H1 (cell line): ENCODE measurements around the gene COL10A1. TPM values are rescaled to one million over a fixed set of nuclear protein-coding genes. Genes with fewer than 3 reads are reported as not detected.

Source experiments
- CTCF ChIA-PET: fragments of 300-600 bp; sonication (Branson Sonifier 250); formaldehyde crosslinking; loops from one replicate; lab custom pipeline; 2021; ENCODE audit not compliant: partially characterized antibody; lab: Charles Lee
- POLR2A ChIA-PET: fragments of 300-600 bp; sonication (Branson Sonifier 250); formaldehyde crosslinking; loops from one replicate; lab custom pipeline; 2021; ENCODE audit warnings: inconsistent platforms; ENCODE audit not compliant: partially characterized antibody; lab: Charles Lee
- DNase-seq, 2 experiments: peaks; one replicate each; pipeline versions ENCODE4 v3.0.0 to v3.0.0-alpha.2; 2010 to 2022; ENCODE audit warnings: low spot score in 2 of 2, low read depth in 1 of 2, mixed read lengths in 1 of 2
- FAIRE-seq: peaks from 2 replicates; lab custom pipeline; 2011; peaks lifted over from hg19 to GRCh38; lab: Jason Lieb, UNC
- H2AFZ ChIP-seq: 2 replicates; pipeline ENCODE4 v1.8.1; 2012; ENCODE audit warnings: low read length, inconsistent platforms
- H2AK5ac ChIP-seq: 2 replicates; pipeline ENCODE4 v1.6.1; 2013; ENCODE audit warnings: low read depth, low read length
- H2BK120ac ChIP-seq: replicated peaks from 2 replicates; pipeline ENCODE3; 2013; ENCODE audit warnings: low read depth, low read length, inconsistent platforms
- H2BK12ac ChIP-seq: 2 replicates; pipeline ENCODE4 v1.6.1; 2013; ENCODE audit warnings: low read depth, low read length
- H2BK15ac ChIP-seq: 2 replicates; pipeline ENCODE4 v1.6.1; 2013; ENCODE audit warnings: low read length
- H2BK20ac ChIP-seq: 2 replicates; pipeline ENCODE4 v1.6.1; 2013; ENCODE audit warnings: low read length
- H2BK5ac ChIP-seq: 2 replicates; pipeline ENCODE4 v1.6.1; 2013; ENCODE audit warnings: low read depth, low read length
- H3K14ac ChIP-seq: 2 replicates; pipeline ENCODE4 v1.6.1; 2013; ENCODE audit warnings: inconsistent platforms; ENCODE audit not compliant: insufficient read length
- H3K18ac ChIP-seq: 2 replicates; pipeline ENCODE4 v1.6.1; 2013; ENCODE audit warnings: low read length; ENCODE audit errors: extremely low read depth
- H3K23ac ChIP-seq: 2 replicates; pipeline ENCODE4 v1.6.1; 2013; ENCODE audit warnings: inconsistent platforms; ENCODE audit not compliant: insufficient read length
- H3K23me2 ChIP-seq: 2 replicates; pipeline ENCODE4 v1.6.1; 2013; ENCODE audit warnings: low read depth, low read length
- H3K27ac ChIP-seq: 2 replicates; pipeline ENCODE4 v1.6.1; 2011; ENCODE audit warnings: low read depth, low read length, inconsistent platforms
- H3K27me3 ChIP-seq, 4 experiments: replicated peaks in 1 of 4; 1 replicate in 1 of 4; 2 replicates in 3 of 4; pipeline versions ENCODE4 v1.6.1 to v1.8.1; 2011 to 2013; ENCODE audit warnings: low read length in 3 of 4, mild to moderate bottlenecking in 3 of 4, inconsistent platforms in 2 of 4, mixed read lengths in 2 of 4, moderate library complexity in 1 of 4; ENCODE audit not compliant: control insufficient read depth in 3 of 4, insufficient read depth in 3 of 4; ENCODE audit errors: extremely low read depth in 1 of 4
- H3K36me3 ChIP-seq, 4 experiments: 2 replicates each; pipeline versions ENCODE4 v1.6.1 to v1.8.1; 2011 to 2013; ENCODE audit warnings: mild to moderate bottlenecking in 4 of 4, low read length in 3 of 4, moderate library complexity in 2 of 4, control low read depth in 1 of 4, inconsistent platforms in 1 of 4; ENCODE audit not compliant: insufficient read depth in 4 of 4, control insufficient read depth in 2 of 4
- H3K4ac ChIP-seq: replicated peaks from 2 replicates; pipeline ENCODE3; 2013; ENCODE audit warnings: low read length, low read depth, mixed read lengths, inconsistent platforms; ENCODE audit not compliant: insufficient read length
- H3K4me1 ChIP-seq, 4 experiments: replicated peaks in 1 of 4; 1 replicate in 1 of 4; 2 replicates in 3 of 4; pipeline versions ENCODE4 v1.6.1 to v1.8.1; 2011 to 2013; ENCODE audit warnings: low read length in 3 of 4, inconsistent platforms in 2 of 4, mixed read lengths in 1 of 4; ENCODE audit not compliant: insufficient read depth in 4 of 4, control insufficient read depth in 3 of 4
- H3K4me2 ChIP-seq, 2 experiments: 2 replicates each; pipeline versions ENCODE4 v1.6.1 to v1.8.1; 2011 to 2013; ENCODE audit warnings: low read depth in 2 of 2, low read length in 2 of 2, control low read depth in 1 of 2, inconsistent platforms in 1 of 2, mild to moderate bottlenecking in 1 of 2; ENCODE audit not compliant: insufficient read depth in 1 of 2
- H3K4me3 ChIP-seq, 4 experiments: fragments of 200-600, 300-600 bp in 1 of 4; sonication (generic), shearing (Covaris generic), sonication (Bioruptor Twin) in 1 of 4; 2 replicates each; pipeline versions ENCODE4 v1.5.1 to v1.8.1; 2011 to 2016; ENCODE audit warnings: low read length in 4 of 4, low read depth in 3 of 4, control low read depth in 2 of 4, inconsistent platforms in 2 of 4, mild to moderate bottlenecking in 2 of 4, mixed read lengths in 1 of 4, moderate library complexity in 1 of 4; ENCODE audit not compliant: insufficient read depth in 2 of 4; ENCODE audit errors: extremely low read depth in 1 of 4
- H3K56ac ChIP-seq: replicated peaks from 2 replicates; pipeline ENCODE3; 2013; ENCODE audit warnings: low read depth, mild to moderate bottlenecking, mixed read lengths, low read length, inconsistent platforms; ENCODE audit not compliant: insufficient read length
- H3K79me1 ChIP-seq: 2 replicates; pipeline ENCODE4 v1.6.1; 2013; ENCODE audit warnings: low read depth, low read length, control low read depth
- H3K79me2 ChIP-seq, 2 experiments: 2 replicates each; pipeline versions ENCODE4 v1.6.1 to v1.8.1; 2012 to 2013; ENCODE audit warnings: low read length in 2 of 2, mild to moderate bottlenecking in 2 of 2, inconsistent platforms in 1 of 2; ENCODE audit not compliant: insufficient read depth in 2 of 2, control insufficient read depth in 1 of 2
- H3K9ac ChIP-seq, 4 experiments: replicated peaks in 1 of 4; 1 replicate in 1 of 4; 2 replicates in 3 of 4; pipeline versions ENCODE4 v1.6.1 to v1.8.1; 2011 to 2013; ENCODE audit warnings: low read depth in 3 of 4, low read length in 3 of 4, control low read depth in 2 of 4, mild to moderate bottlenecking in 2 of 4, moderate library complexity in 2 of 4, inconsistent platforms in 1 of 4; ENCODE audit errors: extremely low read depth in 1 of 4
- H3K9me3 ChIP-seq, 2 experiments: 2 replicates each; pipeline versions ENCODE4 v1.6.1 to v1.8.1; 2012 to 2013; ENCODE audit warnings: mild to moderate bottlenecking in 2 of 2, moderate library complexity in 2 of 2, control low read depth in 1 of 2, inconsistent platforms in 1 of 2, low read depth in 1 of 2, low read length in 1 of 2, mixed read lengths in 1 of 2; ENCODE audit not compliant: insufficient read depth in 2 of 2
- H4K20me1 ChIP-seq, 2 experiments: replicated peaks in 1 of 2; 2 replicates each; pipeline versions ENCODE3 to v1.8.1; 2011 to 2013; ENCODE audit warnings: inconsistent platforms in 2 of 2, low read length in 2 of 2, mild to moderate bottlenecking in 1 of 2; ENCODE audit not compliant: insufficient read depth in 2 of 2, control insufficient read depth in 1 of 2
- H4K5ac ChIP-seq: 2 replicates; pipeline ENCODE4 v1.6.1; 2013; ENCODE audit warnings: low read length, low read depth, mixed read lengths, inconsistent platforms; ENCODE audit not compliant: insufficient read length
- H4K8ac ChIP-seq: 2 replicates; pipeline ENCODE4 v1.8.0; 2013; ENCODE audit warnings: mild to moderate bottlenecking, moderate library complexity, low read length, inconsistent platforms; ENCODE audit not compliant: insufficient read depth; ENCODE audit errors: extremely low read depth
- H4K91ac ChIP-seq: replicated peaks from 2 replicates; pipeline ENCODE3; 2013; ENCODE audit warnings: low read length, mixed read lengths, inconsistent platforms; ENCODE audit not compliant: insufficient read length
- ATF2 ChIP-seq: IDR thresholded peaks from 2 replicates; pipeline ENCODE4 v1.6.1; 2012; ENCODE audit warnings: low read length, inconsistent platforms
- CHD2 ChIP-seq: IDR thresholded peaks from 2 replicates; pipeline ENCODE4 v1.6.1; 2012; ENCODE audit warnings: low read length, improper control_type of control experiment
- CTBP2 ChIP-seq: IDR thresholded peaks from 2 replicates; pipeline ENCODE4 v1.7.0; 2011; ENCODE audit warnings: borderline replicate concordance, mild to moderate bottlenecking, moderate library complexity, mixed read lengths, low read length; ENCODE audit not compliant: insufficient read depth, insufficient read length
- EP300 ChIP-seq, 2 experiments: IDR thresholded peaks; 1 replicate in 1 of 2; 2 replicates in 1 of 2; pipeline ENCODE4 v1.6.1; 2011 to 2012; ENCODE audit warnings: low read depth in 2 of 2, low read length in 2 of 2, mild to moderate bottlenecking in 2 of 2, borderline replicate concordance in 1 of 2, inconsistent platforms in 1 of 2, moderate library complexity in 1 of 2
- JUN ChIP-seq: IDR thresholded peaks from 2 replicates; pipeline ENCODE4 v1.6.1; 2011; ENCODE audit warnings: low read depth, mild to moderate bottlenecking, improper control_type of control experiment, low read length
- NRF1 ChIP-seq: IDR thresholded peaks from 2 replicates; pipeline ENCODE4 v1.6.1; 2011; ENCODE audit warnings: mild to moderate bottlenecking, low read depth, low read length, improper control_type of control experiment
- POU5F1 ChIP-seq: IDR thresholded peaks from 2 replicates; pipeline ENCODE4 v1.6.1; 2011; ENCODE audit warnings: low read depth, mild to moderate bottlenecking, low read length, moderate library complexity
- SP4 ChIP-seq: IDR thresholded peaks from 2 replicates; pipeline ENCODE4 v1.6.1; 2012; ENCODE audit warnings: low read length, inconsistent platforms
- WGBS, 2 experiments: shearing (Covaris generic) in 1 of 2; methylation state at CpG; one replicate each; pipeline versions ENCODE4 v1.1.6 to v1.1.7; 2013 to 2015; ENCODE audit warnings: low lambda C conversion rate in 2 of 2, mixed read lengths in 2 of 2, inconsistent platforms in 1 of 2, low coverage in 1 of 2, missing lambda C conversion rate in 1 of 2; ENCODE audit not compliant: insufficient replicate concordance in 2 of 2, insufficient coverage in 1 of 2, insufficient read length in 1 of 2; ENCODE audit errors: extremely low coverage in 1 of 2, missing lambda C conversion rate in 1 of 2; 5-methylcytosine and 5-hydroxymethylcytosine counted together
- polyA plus RNA-seq, 7 experiments: library from polyadenylated mRNA; depleted of rRNA in 3 of 7; stranded (reverse) in 5 of 7; unstranded in 2 of 7; fragments of >200 nt in 5 of 7; fragments of 200-250 nt in 2 of 7; gene quantifications; 1 replicate in 5 of 7; 2 replicates in 1 of 7; 4 replicates in 1 of 7; pipeline versions ENCODE4 v1.2.1 to v1.2.3, GENCODE V29; 2011 to 2013; ENCODE audit warnings: missing spikeins in 2 of 7, mixed read lengths in 2 of 7
- total RNA-seq: library from RNA; stranded (reverse); fragmentation: NEBNext Ultra II Directional; extraction: Animal tissue kit (Norgen Biotek cat#: 25700); gene quantifications from 2 replicates; pipeline ENCODE4 v1.2.1, GENCODE V29; 2021
- TF ChIP-seq, protein P1 (sequence below), 3 experiments: IDR thresholded peaks; 1 replicate in 2 of 3; 2 replicates in 1 of 3; pipeline versions ENCODE4 v1.5.1 to v1.6.1; 2011; ENCODE audit warnings: low read length in 3 of 3, mild to moderate bottlenecking in 3 of 3, inconsistent platforms in 2 of 3, low read depth in 1 of 3, moderate library complexity in 1 of 3; ENCODE audit not compliant: insufficient read depth in 1 of 3; ENCODE audit errors: control extremely low read depth in 1 of 3

The COL10A1 gene
- total and polyA plus RNA-seq, 2 of the 8 experiments (the other 6 are each of a cell fraction or from before 2014, with no cell fraction given): not detected

DNA sequence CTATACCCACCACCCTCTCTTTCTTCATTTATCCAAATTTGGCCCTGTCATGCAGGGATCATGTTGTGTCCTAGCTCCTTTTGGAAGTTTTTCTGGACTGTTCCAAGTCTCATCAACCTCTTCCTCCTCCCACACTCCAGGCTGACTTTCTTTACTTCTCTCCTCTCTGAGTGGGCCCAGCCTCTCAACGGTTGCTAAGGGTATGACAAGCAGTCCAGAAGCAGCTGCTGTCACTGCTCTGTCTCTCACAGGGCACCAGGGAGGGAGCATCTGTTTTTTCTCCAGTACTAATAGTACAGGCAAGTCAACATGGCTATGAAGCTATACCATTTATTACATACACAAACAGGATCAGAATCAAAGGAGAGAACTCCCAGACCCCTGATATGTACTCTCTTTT, 17.1 kb downstream of the COL10A1 start:
- Histone ChIP-seq H3K23me2 (no peaks in the 10 kb centered on the region), H3K79me2 (peaks cover 0 to 20% of the 10 kb centered on the region in 2 experiments; a peak in 2 of 4 replicates), H3K4me2 (no peak overlapping the region), H3K27ac (no peak overlapping the region), H4K91ac (no peak overlapping the region), H2AFZ (no peak overlapping the region), H2BK5ac (no peak overlapping the region), H4K20me1 (no peaks in the 10 kb centered on the region), H3K79me1 (no peaks in the 10 kb centered on the region), H2BK20ac (no peak overlapping the region), H3K14ac (no peak overlapping the region), H2AK5ac (no peak overlapping the region), H2BK120ac (no peak overlapping the region), H4K5ac (no peak overlapping the region), H3K9ac (no peak overlapping the region), H3K23ac (no peak overlapping the region), H2BK15ac (no peak overlapping the region), H3K4ac (no peak overlapping the region), H3K27me3 (no peaks in the 10 kb centered on the region), H3K4me1 (peaks cover 0 to 25% (median 16%) of the 10 kb centered on the region in 4 experiments), H4K8ac (no peak overlapping the region), H3K9me3 (no peaks in the 10 kb centered on the region), H3K18ac (no peak overlapping the region), H3K56ac (no peak overlapping the region), H3K36me3 (peaks cover 7 to 51% (median 30%) of the 10 kb centered on the region in 4 experiments), H2BK12ac (no peak overlapping the region), H3K4me3 (no peak overlapping the region)
- POLR2A ChIA-PET: interaction anchor here (1.4 kb wide), 1 partner anchor 14 kb away, joined by 5 read pairs; no protein-coding TSS in a partner anchor
- WGBS, 2 experiments: 80% methylated on average over 1 of the region's 1 CpG; no CpG with 5 or more reads in 1 of the 2 experiments
- DNase-seq (no peak), FAIRE-seq (no peak)
- CTCF ChIA-PET: interaction anchor here (0.9 to 2.3 kb wide), 7 partner anchors 9 to 172 kb away, joined by 3 to 11 read pairs (median 3); no protein-coding TSS in a partner anchor
- TF ChIP-seq ATF2: no peak
- TF ChIP-seq, protein P1, sequence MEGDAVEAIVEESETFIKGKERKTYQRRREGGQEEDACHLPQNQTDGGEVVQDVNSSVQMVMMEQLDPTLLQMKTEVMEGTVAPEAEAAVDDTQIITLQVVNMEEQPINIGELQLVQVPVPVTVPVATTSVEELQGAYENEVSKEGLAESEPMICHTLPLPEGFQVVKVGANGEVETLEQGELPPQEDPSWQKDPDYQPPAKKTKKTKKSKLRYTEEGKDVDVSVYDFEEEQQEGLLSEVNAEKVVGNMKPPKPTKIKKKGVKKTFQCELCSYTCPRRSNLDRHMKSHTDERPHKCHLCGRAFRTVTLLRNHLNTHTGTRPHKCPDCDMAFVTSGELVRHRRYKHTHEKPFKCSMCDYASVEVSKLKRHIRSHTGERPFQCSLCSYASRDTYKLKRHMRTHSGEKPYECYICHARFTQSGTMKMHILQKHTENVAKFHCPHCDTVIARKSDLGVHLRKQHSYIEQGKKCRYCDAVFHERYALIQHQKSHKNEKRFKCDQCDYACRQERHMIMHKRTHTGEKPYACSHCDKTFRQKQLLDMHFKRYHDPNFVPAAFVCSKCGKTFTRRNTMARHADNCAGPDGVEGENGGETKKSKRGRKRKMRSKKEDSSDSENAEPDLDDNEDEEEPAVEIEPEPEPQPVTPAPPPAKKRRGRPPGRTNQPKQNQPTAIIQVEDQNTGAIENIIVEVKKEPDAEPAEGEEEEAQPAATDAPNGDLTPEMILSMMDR (IDR thresholded peaks at IDR 0.05; ENCODE audit: control extremely low read depth in 1 of 3, insufficient read depth in 1 of 3, low read depth in 1 of 3, low read length in 3 of 3): no peak
- no peak for TF ChIP-seq JUN
- TF ChIP-seq CHD2: no peak
- TF ChIP-seq SP4: no peak
- no peak for TF ChIP-seq CTBP2
- no peak for TF ChIP-seq NRF1
- TF ChIP-seq EP300 (IDR thresholded peaks at IDR 0.05; ENCODE audit: borderline replicate concordance in 1 of 2, low read depth in 2 of 2, low read length in 2 of 2): no peak
- no peak for TF ChIP-seq POU5F1
